Vagina (tissue), 2 donors: ENCODE results near the gene RAB4A. TPM values are rescaled to one million over a fixed set of nuclear protein-coding genes. Genes with fewer than 3 reads are reported as not detected.

Source experiments
- DNase-seq, 2 donors: peaks; one replicate each; pipeline ENCODE4 v3.0.0-alpha.2; 2017; ENCODE audit errors: extremely low spot score in 2 of 2
- H3K27ac ChIP-seq: fragments of 200-600 bp; sonication (generic); one replicate; pipeline ENCODE4 v1.5.1; 2019
- H3K27me3 ChIP-seq: fragments of 200-600 bp; sonication (generic); one replicate; pipeline ENCODE4 v1.5.1; 2019
- H3K36me3 ChIP-seq, 2 donors: fragments of 200-600 bp; sonication (generic); one replicate each; pipeline ENCODE4 v1.5.1; 2017 to 2019
- H3K4me1 ChIP-seq: fragments of 200-600 bp; sonication (generic); one replicate; pipeline ENCODE4 v1.5.1; 2019
- H3K4me3 ChIP-seq, 2 donors: fragments of 200-600 bp; sonication (generic); 1 replicate in 1 of 2; 2 replicates in 1 of 2; pipeline ENCODE4 v1.5.1; 2016 to 2019
- H3K9me3 ChIP-seq: fragments of 200-600 bp; sonication (generic); one replicate; pipeline ENCODE4 v1.5.1; 2019
- POLR2A ChIP-seq, 2 donors: fragments of 450-650 bp; IDR thresholded peaks; one replicate each; pipeline ENCODE4 v1.6.1; 2017; ENCODE audit warnings: antibody characterized with exemption in 2 of 2, mild to moderate bottlenecking in 2 of 2, moderate library complexity in 2 of 2
- POLR2AphosphoS5 ChIP-seq, 2 donors: sonication (generic); formaldehyde crosslinking; IDR thresholded peaks; one replicate each; pipeline ENCODE4 v1.9.0; 2017; ENCODE audit warnings: antibody characterized with exemption in 2 of 2, mild to moderate bottlenecking in 2 of 2, low read depth in 1 of 2; ENCODE audit not compliant: insufficient read depth in 1 of 2
- intact Hi-C: fragments of 100-400 bp; cut with DNase I; formaldehyde crosslinking; loops from one replicate; pipeline ENCODE4 v1.15.1; 2023
- total RNA-seq: library from RNA; depleted of rRNA; stranded (reverse); fragments of >200 nt; gene quantifications from one replicate; pipeline ENCODE4 v1.2.3, GENCODE V29; 2016
- TF ChIP-seq, protein P1 (sequence below), 3 experiments: fragments of 450-650 bp in 2 of 3; fragments of 200-600 bp in 1 of 3; sonication (generic) in 1 of 3; IDR thresholded peaks; one replicate each; pipeline ENCODE4 v1.5.1; 2017 to 2019; ENCODE audit warnings: antibody characterized with exemption in 3 of 3, mild to moderate bottlenecking in 2 of 3, moderate library complexity in 2 of 3

Gene RAB4A
- total RNA-seq, 1 donor from 2014 or later, result 16.5 TPM

DNA sequence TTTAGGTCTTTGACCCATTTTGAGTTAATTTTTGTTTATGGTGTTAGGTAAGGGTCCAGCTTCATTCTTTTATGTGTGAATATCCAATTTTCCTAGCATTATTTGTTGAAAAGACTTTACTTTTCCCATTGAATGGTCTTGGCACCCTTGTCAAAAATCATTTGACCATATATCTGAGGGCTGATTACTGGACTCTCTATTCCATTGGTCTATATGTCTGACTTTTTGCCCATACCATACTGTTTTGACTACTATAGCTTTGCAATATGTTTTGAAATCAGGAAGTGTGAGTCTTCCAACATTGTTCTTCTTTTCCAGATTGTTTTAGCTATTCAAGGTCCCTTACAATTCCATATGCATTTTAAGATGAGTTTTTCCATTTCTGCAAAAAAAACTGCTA lies 83.3 kb downstream of the RAB4A start:
- no peaks in the 10 kb centered on the region for H3K9me3 ChIP-seq
- TF ChIP-seq POLR2AphosphoS5 (IDR thresholded peaks at IDR 0.05; ENCODE audit: insufficient read depth in 1 of 2, low read depth in 1 of 2), result no peak
- no peak for TF ChIP-seq POLR2A (IDR thresholded peaks at IDR 0.05)
- TF ChIP-seq, protein P1, sequence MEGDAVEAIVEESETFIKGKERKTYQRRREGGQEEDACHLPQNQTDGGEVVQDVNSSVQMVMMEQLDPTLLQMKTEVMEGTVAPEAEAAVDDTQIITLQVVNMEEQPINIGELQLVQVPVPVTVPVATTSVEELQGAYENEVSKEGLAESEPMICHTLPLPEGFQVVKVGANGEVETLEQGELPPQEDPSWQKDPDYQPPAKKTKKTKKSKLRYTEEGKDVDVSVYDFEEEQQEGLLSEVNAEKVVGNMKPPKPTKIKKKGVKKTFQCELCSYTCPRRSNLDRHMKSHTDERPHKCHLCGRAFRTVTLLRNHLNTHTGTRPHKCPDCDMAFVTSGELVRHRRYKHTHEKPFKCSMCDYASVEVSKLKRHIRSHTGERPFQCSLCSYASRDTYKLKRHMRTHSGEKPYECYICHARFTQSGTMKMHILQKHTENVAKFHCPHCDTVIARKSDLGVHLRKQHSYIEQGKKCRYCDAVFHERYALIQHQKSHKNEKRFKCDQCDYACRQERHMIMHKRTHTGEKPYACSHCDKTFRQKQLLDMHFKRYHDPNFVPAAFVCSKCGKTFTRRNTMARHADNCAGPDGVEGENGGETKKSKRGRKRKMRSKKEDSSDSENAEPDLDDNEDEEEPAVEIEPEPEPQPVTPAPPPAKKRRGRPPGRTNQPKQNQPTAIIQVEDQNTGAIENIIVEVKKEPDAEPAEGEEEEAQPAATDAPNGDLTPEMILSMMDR (IDR thresholded peaks at IDR 0.05), result no peak
- no peak overlapping the region for H3K27ac ChIP-seq
- no peaks in the 10 kb centered on the region for H3K4me1 ChIP-seq
- DNase-seq, result no peak
- no peaks in the 10 kb centered on the region for H3K36me3 ChIP-seq
- intact Hi-C loops, result no loop called here
- H3K4me3 ChIP-seq, result no peak overlapping the region
- no peaks in the 10 kb centered on the region for H3K27me3 ChIP-seq

Other genes with a start within 250 kb of the RAB4A start
- gene CCSAP, start 71.9 kb downstream of the RAB4A start, total RNA-seq, result 3.9 TPM
- gene ACTA1, start 163.0 kb downstream of the RAB4A start, total RNA-seq, result not detected
- 38.3 TPM for gene NUP133, start 237.2 kb downstream of the RAB4A start, total RNA-seq